Esophagus muscularis mucosa (tissue), 4 donors: ENCODE data around the gene CCDC188.

ENCODE experiments used
- CTCF ChIP-seq, 3 experiments: fragments of 200-600 bp in 2 of 3; fragments of 450-650 bp in 1 of 3; sonication (generic) in 2 of 3; IDR thresholded peaks; one replicate each; pipeline ENCODE4 v1.5.1; 2017 to 2019; ENCODE audit warnings: antibody characterized with exemption in 3 of 3, mild to moderate bottlenecking in 2 of 3, moderate library complexity in 1 of 3
- EP300 ChIP-seq: sonication (generic); formaldehyde crosslinking; IDR thresholded peaks from one replicate; pipeline ENCODE4 v1.6.1; 2017; ENCODE audit warnings: antibody characterized with exemption
- POLR2A ChIP-seq: fragments of 450-650 bp; IDR thresholded peaks from one replicate; pipeline ENCODE4 v1.6.1; 2017; ENCODE audit warnings: antibody characterized with exemption, moderate library complexity, mild to moderate bottlenecking, low read depth
- POLR2AphosphoS5 ChIP-seq, 2 donors: sonication (generic); formaldehyde crosslinking; IDR thresholded peaks; one replicate each; pipeline ENCODE4 v1.6.1; 2017; ENCODE audit warnings: antibody characterized with exemption in 2 of 2

GRCh38 chr22:20139391-20140106 is 11.3 kb downstream of the CCDC188 start:
- TF ChIP-seq CTCF (IDR thresholded peaks at IDR 0.05) (no peak), POLR2A (no peak), EP300 (no peak), POLR2AphosphoS5 (IDR thresholded peaks at IDR 0.05) (no peak)
